Naive thymus-derived CD8-positive, alpha-beta T cell (primary cell): Measurements from ENCODE around the gene NOX4. TPM values are rescaled to one million over a fixed set of nuclear protein-coding genes. Genes with fewer than 3 reads are reported as not detected.
"Not testable (repeated sequence)": the region's sequence is repeated elsewhere in the genome, so short reads cannot be mapped to it uniquely, and the experiment has no call there.

ENCODE experiments used
- ATAC-seq, 2 donors: fragments of 150-1000 bp; cut with Tn5 transposase in 1 of 2; sonication (Bioruptor Pico), chemical (Tn5 transposase) in 1 of 2; 1 replicate in 1 of 2; 2 replicates in 1 of 2; pipeline ENCODE4 v1.10.0; 2021; ENCODE audit warnings: mild to moderate bottlenecking in 2 of 2, moderate library complexity in 2 of 2
- POLR2A ChIA-PET: fragments of 350-600 bp; sonication (Branson Sonifier 250); formaldehyde crosslinking; loops from one replicate; lab custom pipeline; 2021; ENCODE audit warnings: antibody characterized with exemption; lab: Charles Lee
- DNase-seq, 10 donors: peaks; one replicate each; pipeline versions ENCODE4 v3.0.0 to v3.0.0-alpha.2; 2020 to 2022
- H3K27ac Mint-ChIP-seq, 10 donors: one replicate each; pipeline ENCODE4 v1.8.0; 2020 to 2022; ENCODE audit warnings: mild to moderate bottlenecking in 10 of 10, mixed read lengths in 10 of 10, moderate library complexity in 4 of 10, inconsistent platforms in 1 of 10
- H3K27me3 Mint-ChIP-seq, 5 donors: one replicate each; pipeline ENCODE4 v1.8.0; 2021 to 2022; ENCODE audit warnings: mixed read lengths in 5 of 5
- H3K36me3 Mint-ChIP-seq, 3 donors: one replicate each; pipeline ENCODE4 v1.8.0; 2020 to 2022; ENCODE audit warnings: mixed read lengths in 3 of 3, mild to moderate bottlenecking in 2 of 3, inconsistent platforms in 1 of 3
- H3K4me1 Mint-ChIP-seq, 4 donors: one replicate each; pipeline ENCODE4 v1.8.0; 2021 to 2022; ENCODE audit warnings: mixed read lengths in 4 of 4
- H3K4me3 Mint-ChIP-seq, 10 donors: one replicate each; pipeline ENCODE4 v1.8.0; 2020 to 2022; ENCODE audit warnings: mild to moderate bottlenecking in 10 of 10, mixed read lengths in 10 of 10, moderate library complexity in 6 of 10, inconsistent platforms in 1 of 10
- H3K9me3 Mint-ChIP-seq, 9 donors: one replicate each; pipeline ENCODE4 v1.8.0; 2020 to 2022; ENCODE audit warnings: mixed read lengths in 9 of 9, mild to moderate bottlenecking in 3 of 9, inconsistent platforms in 1 of 9, moderate library complexity in 1 of 9
- polyA plus RNA-seq, 3 donors: library from polyadenylated mRNA; unstranded; fragments of 300-500 nt; fragmentation: Illumina TruSeq; gene quantifications; one replicate each; pipeline ENCODE4 v1.2.3, GENCODE V29; 2021
- total RNA-seq, 8 experiments: library from RNA in 2 of 8; stranded (reverse) in 2 of 8; gene quantifications; one replicate each; pipeline ENCODE4 v1.2.3 and lab custom pipeline; 2021 to 2026

Gene NOX4
- total and polyA plus RNA-seq, 5 experiments from 2014 or later = not detected

DNA sequence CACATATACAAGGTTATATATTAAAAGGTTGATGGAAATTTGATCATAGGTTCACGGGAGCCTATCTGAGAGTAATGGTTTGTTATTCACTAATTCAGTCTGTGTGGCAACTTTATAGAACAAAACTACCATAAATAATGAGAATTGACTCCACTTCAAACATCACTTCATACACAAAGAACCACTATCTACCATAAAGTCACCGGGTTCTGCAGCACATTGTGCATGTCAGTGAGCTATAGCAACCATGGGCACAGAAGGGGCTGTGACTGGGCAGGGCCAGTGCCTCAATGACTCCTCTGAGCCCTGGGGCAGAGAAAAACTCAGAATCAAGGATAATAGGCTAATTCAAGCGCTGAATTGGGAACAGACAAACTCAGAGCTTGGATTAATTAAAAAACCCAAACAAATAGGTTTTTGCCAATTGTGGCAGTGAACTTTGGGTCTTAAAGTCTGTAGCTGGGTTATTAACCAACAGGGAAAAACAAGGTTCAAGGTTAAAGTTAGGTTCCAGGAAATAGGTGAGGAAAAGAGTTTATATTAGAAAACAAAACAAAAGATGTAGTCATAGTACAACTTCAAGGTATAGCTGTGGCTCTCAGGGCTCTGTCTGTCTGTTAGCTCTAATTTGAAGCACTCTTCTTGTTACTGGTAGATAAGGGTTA is 181.7 kb downstream of the NOX4 start:
- POLR2A ChIA-PET, H3K27me3 Mint-ChIP-seq, H3K36me3 Mint-ChIP-seq, DNase-seq, ATAC-seq, H3K27ac Mint-ChIP-seq, H3K9me3 Mint-ChIP-seq, H3K4me1 Mint-ChIP-seq, H3K4me3 Mint-ChIP-seq: not testable (repeated sequence)

DNA sequence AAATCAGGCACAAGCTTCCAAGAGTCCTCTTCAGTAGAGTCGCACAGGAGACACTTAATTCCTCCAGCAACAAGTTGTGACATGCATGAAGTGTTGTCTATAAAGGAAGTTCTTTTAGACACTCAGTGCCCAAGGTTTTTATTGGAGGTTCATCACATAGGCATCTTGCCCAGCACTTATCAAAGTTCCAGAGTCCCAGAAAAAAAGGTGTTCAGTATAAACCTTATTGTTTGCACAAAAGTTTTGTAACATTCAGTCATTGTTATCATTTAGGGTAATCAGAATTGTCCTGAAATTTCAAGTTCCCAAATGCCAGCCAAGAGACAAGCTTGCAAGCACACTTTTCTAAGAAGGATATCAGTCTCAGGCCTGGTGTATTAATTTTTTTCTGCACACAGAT is 182.9 kb downstream of the NOX4 start:
- H3K36me3 Mint-ChIP-seq, H3K4me1 Mint-ChIP-seq, H3K4me3 Mint-ChIP-seq, H3K27me3 Mint-ChIP-seq, H3K9me3 Mint-ChIP-seq, DNase-seq, POLR2A ChIA-PET, H3K27ac Mint-ChIP-seq, ATAC-seq: not testable (repeated sequence)

DNA sequence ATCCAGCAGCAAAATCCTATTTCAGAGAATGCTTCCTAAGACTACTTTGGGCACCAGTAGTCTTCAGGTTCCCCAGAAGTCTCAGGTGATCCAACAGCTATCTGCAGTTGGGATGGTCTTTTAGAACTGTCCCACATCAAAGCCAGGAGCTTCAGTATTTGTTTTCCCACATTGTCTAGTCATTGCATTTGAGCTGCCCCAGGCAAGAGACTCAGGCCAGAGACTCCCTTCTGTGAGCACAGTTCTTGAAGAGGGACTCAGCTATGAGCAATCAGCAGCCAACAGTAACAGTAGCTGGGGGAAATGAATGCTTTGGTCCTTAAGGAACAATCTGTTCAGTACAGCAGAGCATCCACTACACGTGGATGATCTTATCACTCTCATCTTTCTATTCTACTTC is 188.1 kb downstream of the NOX4 start:
- H3K27me3 Mint-ChIP-seq, H3K9me3 Mint-ChIP-seq, POLR2A ChIA-PET, DNase-seq, H3K4me1 Mint-ChIP-seq, H3K27ac Mint-ChIP-seq, H3K36me3 Mint-ChIP-seq, ATAC-seq, H3K4me3 Mint-ChIP-seq: not testable (repeated sequence)

DNA sequence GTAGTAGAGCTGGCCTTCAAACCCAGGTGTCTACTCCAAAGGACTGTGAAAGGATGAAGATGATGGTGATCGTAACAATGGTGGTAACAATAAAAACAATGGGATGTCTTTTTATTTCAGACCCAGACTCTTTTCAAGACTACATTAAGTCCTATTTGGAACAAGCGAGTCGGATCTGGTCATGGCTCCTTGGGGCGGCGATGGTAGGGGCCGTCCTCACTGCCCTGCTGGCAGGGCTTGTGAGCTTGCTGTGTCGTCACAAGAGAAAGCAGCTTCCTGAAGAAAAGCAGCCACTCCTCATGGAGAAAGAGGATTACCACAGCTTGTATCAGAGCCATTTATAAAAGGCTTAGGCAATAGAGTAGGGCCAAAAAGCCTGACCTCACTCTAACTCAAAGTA is 196.2 kb downstream of the NOX4 start:
- H3K36me3 Mint-ChIP-seq, POLR2A ChIA-PET, H3K4me1 Mint-ChIP-seq, DNase-seq, H3K4me3 Mint-ChIP-seq, ATAC-seq, H3K27ac Mint-ChIP-seq, H3K27me3 Mint-ChIP-seq, H3K9me3 Mint-ChIP-seq: not testable (repeated sequence)

DNA sequence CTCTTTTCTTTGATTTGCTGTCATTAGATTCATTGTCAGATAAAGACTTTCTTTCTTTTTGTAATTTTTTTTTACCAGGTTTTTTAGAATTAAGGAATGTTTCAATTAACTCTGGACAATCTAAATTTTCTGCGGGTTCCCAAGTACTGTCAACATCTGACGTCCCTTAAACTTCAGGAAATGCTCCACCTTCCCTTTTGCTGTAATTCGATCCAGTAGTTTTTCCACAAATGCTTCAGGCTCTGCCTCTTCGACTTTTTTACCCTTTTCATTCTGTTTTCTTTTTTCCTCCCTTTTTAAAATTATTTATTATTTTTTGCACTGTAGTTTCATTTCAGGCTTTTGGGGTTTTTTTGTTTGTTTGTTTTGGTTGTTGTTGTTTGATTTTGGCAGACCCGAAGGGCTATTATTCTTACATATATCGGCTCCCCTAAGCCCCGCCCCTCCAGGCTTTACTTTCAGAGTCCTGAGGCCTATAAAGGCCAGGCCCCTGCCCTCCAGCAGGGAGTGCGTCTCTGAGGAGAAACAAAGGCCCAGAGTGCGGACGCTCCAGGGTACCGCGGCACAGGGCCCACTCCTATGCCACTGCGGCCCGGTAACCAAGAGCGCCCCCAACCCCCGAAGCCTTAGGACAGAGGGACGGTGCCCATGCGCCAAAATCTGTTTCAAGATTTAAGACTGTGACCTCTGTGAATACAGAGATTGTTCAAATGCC is 197.1 kb downstream of the NOX4 start:
- H3K36me3 Mint-ChIP-seq = no peaks in the 10 kb centered on the region
- DNase-seq (peak in 1 of 10 donors; percentile 30), ATAC-seq (no peak)
- no peak overlapping the region for H3K27ac Mint-ChIP-seq
- POLR2A ChIA-PET = no interaction called here
- H3K4me3 Mint-ChIP-seq = no peak overlapping the region
- no peaks in the 10 kb centered on the region for H3K4me1 Mint-ChIP-seq
- H3K27me3 Mint-ChIP-seq = peaks cover 0 to 9% (median 2%) of the 10 kb centered on the region in 5 donors
- H3K9me3 Mint-ChIP-seq = no peaks in the 10 kb centered on the region

DNA sequence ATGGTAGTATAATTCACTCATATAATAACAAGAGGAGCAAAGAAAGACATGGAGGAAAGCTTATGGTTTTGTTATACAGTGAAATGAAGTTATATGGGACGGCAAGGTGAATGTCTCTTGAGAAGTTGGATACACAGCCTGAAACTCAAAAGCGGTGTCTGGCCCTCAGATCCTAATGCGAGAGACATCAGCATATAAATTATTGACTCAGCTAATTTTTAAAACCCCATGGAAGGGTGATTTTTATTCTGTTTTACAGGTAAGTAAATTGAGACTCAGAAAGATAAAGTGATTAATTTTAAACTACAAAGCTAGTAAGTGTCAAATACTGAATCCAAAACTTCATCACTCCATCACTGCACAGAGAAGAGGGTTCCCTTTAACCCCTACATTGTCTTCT is 203.2 kb downstream of the NOX4 start:
- H3K27ac Mint-ChIP-seq, H3K9me3 Mint-ChIP-seq, DNase-seq, POLR2A ChIA-PET, H3K4me1 Mint-ChIP-seq, ATAC-seq, H3K27me3 Mint-ChIP-seq, H3K4me3 Mint-ChIP-seq, H3K36me3 Mint-ChIP-seq: not testable (repeated sequence)

DNA sequence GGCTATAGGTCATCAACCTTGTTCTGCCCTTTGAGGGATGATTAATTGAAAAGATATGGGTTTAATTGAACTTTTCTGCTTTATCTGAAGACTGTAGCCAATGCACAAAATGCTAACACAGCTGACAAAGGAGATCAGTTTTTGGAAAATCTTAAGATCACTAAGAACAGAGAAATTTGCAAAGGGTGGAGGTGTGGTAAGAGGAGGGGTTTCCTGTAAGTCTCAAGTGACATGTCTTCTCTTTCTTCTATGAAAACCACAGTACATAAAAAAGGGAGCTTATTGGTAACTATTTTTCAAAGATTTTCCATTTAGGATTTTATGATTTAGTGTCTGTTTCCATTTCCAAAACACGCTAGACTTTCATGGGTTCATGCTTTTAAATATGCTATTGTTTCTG is 204.6 kb downstream of the NOX4 start:
- peak overlapping the region in 1 of 10 donors; percentile 12 for H3K27ac Mint-ChIP-seq
- DNase-seq = peak in 1 of 10 donors; percentile 1
- H3K36me3 Mint-ChIP-seq, H3K4me3 Mint-ChIP-seq, POLR2A ChIA-PET, H3K27me3 Mint-ChIP-seq, H3K9me3 Mint-ChIP-seq, H3K4me1 Mint-ChIP-seq, ATAC-seq: not testable (repeated sequence)

DNA sequence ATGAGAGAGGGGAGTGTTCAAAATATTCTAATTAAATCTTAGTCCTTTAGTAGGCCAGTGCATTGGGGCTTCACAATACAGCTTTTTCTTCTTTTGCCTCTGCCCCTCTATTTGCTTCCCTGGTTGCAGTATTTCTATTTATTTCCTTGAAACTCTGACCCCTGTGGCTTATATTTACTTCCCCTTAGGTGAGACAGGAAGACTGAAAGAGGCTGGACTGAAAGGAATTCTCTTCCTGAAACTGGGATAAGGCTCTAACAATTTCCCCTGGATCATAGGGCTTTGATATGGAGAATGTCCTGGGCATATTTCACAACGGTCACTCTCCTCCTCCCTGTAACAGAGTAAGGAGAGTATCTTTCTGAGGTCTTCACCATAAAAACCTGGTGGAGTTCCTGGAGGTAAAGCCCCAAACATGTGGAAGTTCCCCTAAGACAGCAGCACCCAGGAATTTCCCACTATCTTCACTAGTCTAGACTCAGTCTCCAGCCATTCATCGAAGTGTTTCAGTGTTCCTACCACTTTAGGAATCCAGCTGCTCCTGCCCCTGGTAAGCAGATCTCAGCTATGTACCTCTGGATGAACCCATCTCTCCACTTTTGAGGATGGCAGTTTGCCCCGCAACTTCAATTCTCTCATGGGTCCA is 210.0 kb downstream of the NOX4 start:
- H3K9me3 Mint-ChIP-seq, H3K27ac Mint-ChIP-seq, H3K4me3 Mint-ChIP-seq, ATAC-seq, H3K4me1 Mint-ChIP-seq, POLR2A ChIA-PET, H3K36me3 Mint-ChIP-seq, DNase-seq: not testable (repeated sequence)
- peaks cover 0 to 12% (median 5%) of the 10 kb centered on the region in 5 donors for H3K27me3 Mint-ChIP-seq

DNA sequence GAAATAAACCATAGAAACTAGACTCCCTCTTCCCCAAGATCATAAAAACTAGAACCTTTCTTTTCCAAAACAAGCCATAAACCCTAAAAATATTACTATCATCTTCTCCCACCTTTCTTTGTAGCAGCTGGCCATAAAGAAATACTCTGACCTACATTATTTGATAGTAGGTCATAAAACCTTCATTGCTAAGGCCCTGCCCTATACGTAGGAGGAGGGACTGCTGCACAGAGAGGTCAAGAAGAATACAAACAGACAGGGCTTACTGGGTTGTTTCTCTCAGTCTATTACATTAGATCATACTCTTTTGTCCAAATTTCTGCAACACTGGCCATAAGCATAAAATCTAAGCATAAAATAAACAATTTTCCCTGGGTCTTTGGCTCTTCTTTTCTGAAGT is 212.0 kb downstream of the NOX4 start:
- no peak for DNase-seq
- H3K4me1 Mint-ChIP-seq = no peaks in the 10 kb centered on the region
- no peak for ATAC-seq
- no peak overlapping the region for H3K27ac Mint-ChIP-seq
- POLR2A ChIA-PET = no interaction called here
- H3K4me3 Mint-ChIP-seq = no peak overlapping the region
- peaks cover 0 to 3% (median 0%) of the 10 kb centered on the region in 3 donors for H3K36me3 Mint-ChIP-seq
- H3K9me3 Mint-ChIP-seq = peaks cover 0 to 9% (median 0%) of the 10 kb centered on the region in 9 donors
- H3K27me3 Mint-ChIP-seq = peaks cover 0 to 12% (median 5%) of the 10 kb centered on the region in 5 donors

DNA sequence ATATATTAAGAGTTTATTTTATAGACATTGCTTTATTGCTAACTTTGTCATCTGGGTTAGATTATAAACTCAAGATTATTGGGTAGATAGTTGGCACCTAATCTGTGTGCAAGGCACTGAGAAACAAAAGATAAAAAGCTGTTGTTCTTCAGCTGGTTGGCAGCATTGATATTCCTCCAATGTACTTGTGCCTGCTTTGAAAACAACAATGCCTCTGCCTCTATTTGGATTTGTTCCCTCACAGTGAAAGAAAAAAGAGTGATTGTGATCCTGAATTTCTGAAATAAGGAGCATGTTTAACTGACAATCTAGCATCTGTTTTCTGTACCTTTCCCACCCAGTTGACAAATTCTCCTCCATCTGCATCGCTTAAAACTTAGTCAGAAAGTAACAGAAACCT is 215.2 kb downstream of the NOX4 start:
- H3K27me3 Mint-ChIP-seq = peaks cover 0 to 8% (median 4%) of the 10 kb centered on the region in 5 donors
- POLR2A ChIA-PET = no interaction called here
- H3K4me3 Mint-ChIP-seq = no peak overlapping the region
- H3K4me1 Mint-ChIP-seq = no peaks in the 10 kb centered on the region
- peaks cover 0 to 3% (median 0%) of the 10 kb centered on the region in 3 donors for H3K36me3 Mint-ChIP-seq
- H3K27ac Mint-ChIP-seq = no peak overlapping the region
- ATAC-seq (no peak), DNase-seq (no peak)
- peaks cover 0 to 9% (median 0%) of the 10 kb centered on the region in 9 donors for H3K9me3 Mint-ChIP-seq

Other genes starting within 250 kb of the NOX4 start
- gene TRIM77, start 218.9 kb upstream of the NOX4 start, total RNA-seq = not detected
- gene TRIM77, start 218.9 kb upstream of the NOX4 start, polyA plus RNA-seq = not detected